IMR-90 (cell line): ENCODE data around the gene HLA-B. TPM values are rescaled to one million over a fixed set of nuclear protein-coding genes. Genes with fewer than 3 reads are reported as not detected.

Experiments
- ATAC-seq: fragments of 200-7000 bp; cut with Tn5 transposase; 2 replicates; pipeline ENCODE4 v1.9.1; 2020; ENCODE audit warnings: low read depth, mild to moderate bottlenecking, moderate library complexity
- BruUV-seq: library from RNA; stranded (reverse); fragments of 400-500 nt; replicated peaks from 2 replicates; lab custom pipeline; 2021; lab: Mats Ljungman, UMichigan
- CTCF ChIA-PET: fragments of 300-600 bp; formaldehyde crosslinking; extraction: SDS; loops from one replicate; lab custom pipeline; 2021; ENCODE audit warnings: antibody characterized with exemption; lab: Yijun Ruan, JAX
- POLR2A ChIA-PET: fragments of 300-600 bp; sonication (Branson Sonifier 250); formaldehyde crosslinking; loops from one replicate; lab custom pipeline; 2022; ENCODE audit warnings: antibody characterized with exemption; ENCODE audit not compliant: unreplicated experiment; lab: Charles Lee
- DNase-seq: peaks from one replicate; pipeline ENCODE4 v3.0.0; 2013
- H2AFZ ChIP-seq: replicated peaks from 2 replicates; pipeline ENCODE3; 2013; ENCODE audit warnings: low read length, mild to moderate bottlenecking; ENCODE audit not compliant: poor library complexity
- H2AK5ac ChIP-seq: 2 replicates; pipeline ENCODE4 v1.6.1; 2013; ENCODE audit warnings: low read depth, low read length, inconsistent platforms
- H2AK9ac ChIP-seq: replicated peaks from 2 replicates; pipeline ENCODE3; 2013; ENCODE audit warnings: mild to moderate bottlenecking, low read depth, low read length, moderate library complexity; ENCODE audit not compliant: poor library complexity
- H2BK120ac ChIP-seq: 2 replicates; pipeline ENCODE4 v1.6.1; 2013; ENCODE audit warnings: low read depth, low read length, inconsistent platforms
- H2BK15ac ChIP-seq: 3 replicates; pipeline ENCODE4 v1.6.1; 2013; ENCODE audit warnings: low read depth, low read length, inconsistent platforms
- H2BK20ac ChIP-seq: 2 replicates; pipeline ENCODE4 v1.6.1; 2013; ENCODE audit warnings: low read depth, mild to moderate bottlenecking, inconsistent platforms, low read length, moderate library complexity
- H2BK5ac ChIP-seq: 2 replicates; pipeline ENCODE4 v1.6.1; 2013; ENCODE audit warnings: mild to moderate bottlenecking, low read depth, low read length, inconsistent platforms; ENCODE audit not compliant: poor library complexity, severe bottlenecking
- H3K14ac ChIP-seq: replicated peaks from 2 replicates; pipeline ENCODE4 v1.6.1; 2013; ENCODE audit warnings: low read depth, low read length, inconsistent platforms
- H3K18ac ChIP-seq: 2 replicates; pipeline ENCODE4 v1.6.1; 2013; ENCODE audit warnings: low read depth, low read length, control low read depth
- H3K23ac ChIP-seq: 2 replicates; pipeline ENCODE4 v1.6.1; 2013; ENCODE audit warnings: low read depth, low read length, inconsistent platforms
- H3K27ac ChIP-seq: 2 replicates; pipeline ENCODE4 v1.5.1; 2013; ENCODE audit warnings: mild to moderate bottlenecking, control low read depth, low read length; ENCODE audit not compliant: insufficient read depth
- H3K27me3 ChIP-seq: 2 replicates; pipeline ENCODE4 v1.6.1; 2013; ENCODE audit warnings: low read length; ENCODE audit not compliant: control insufficient read depth, insufficient read depth
- H3K36me3 ChIP-seq: 2 replicates; pipeline ENCODE4 v1.6.1; 2013; ENCODE audit warnings: low read length, mixed read lengths; ENCODE audit not compliant: control insufficient read depth, insufficient read depth
- H3K4ac ChIP-seq: 2 replicates; pipeline ENCODE4 v1.6.1; 2013; ENCODE audit warnings: low read depth, low read length, inconsistent platforms
- H3K4me1 ChIP-seq: 2 replicates; pipeline ENCODE4 v1.6.1; 2013; ENCODE audit warnings: low read length, mixed read lengths; ENCODE audit not compliant: control insufficient read depth, insufficient read depth
- H3K4me2 ChIP-seq: 2 replicates; pipeline ENCODE4 v1.6.1; 2013; ENCODE audit warnings: low read depth, mild to moderate bottlenecking, control low read depth, low read length, moderate library complexity
- H3K4me3 ChIP-seq: 2 replicates; pipeline ENCODE4 v1.5.1; 2013; ENCODE audit warnings: low read depth, mild to moderate bottlenecking, control low read depth, low read length, moderate library complexity; ENCODE audit not compliant: insufficient read depth
- H3K56ac ChIP-seq: 2 replicates; pipeline ENCODE4 v1.6.1; 2013; ENCODE audit warnings: low read length, inconsistent platforms; ENCODE audit not compliant: insufficient read depth; ENCODE audit errors: extremely low read depth
- H3K79me1 ChIP-seq, 2 experiments: 2 replicates each; pipeline ENCODE4 v1.6.1; 2013; ENCODE audit warnings: low read length in 2 of 2, inconsistent platforms in 1 of 2, low read depth in 1 of 2
- H3K9ac ChIP-seq: 2 replicates; pipeline ENCODE4 v1.6.1; 2013; ENCODE audit warnings: low read depth, low read length, control low read depth
- H3K9me1 ChIP-seq: 2 replicates; pipeline ENCODE4 v1.6.1; 2013; ENCODE audit warnings: low read length, inconsistent platforms; ENCODE audit not compliant: insufficient read depth
- H3K9me3 ChIP-seq: 2 replicates; pipeline ENCODE4 v1.6.1; 2013; ENCODE audit warnings: low read length; ENCODE audit not compliant: control insufficient read depth, insufficient read depth
- H4K20me1 ChIP-seq: 2 replicates; pipeline ENCODE4 v1.6.1; 2013; ENCODE audit warnings: low read length, inconsistent platforms; ENCODE audit not compliant: insufficient read depth
- H4K5ac ChIP-seq: 2 replicates; pipeline ENCODE4 v1.6.1; 2013; ENCODE audit warnings: mild to moderate bottlenecking, low read depth, low read length, control low read depth
- H4K8ac ChIP-seq, 2 experiments: 2 replicates each; pipeline ENCODE4 v1.6.1; 2013; ENCODE audit warnings: low read depth in 2 of 2, low read length in 2 of 2, control low read depth in 1 of 2, inconsistent platforms in 1 of 2
- H4K91ac ChIP-seq: 2 replicates; pipeline ENCODE4 v1.6.1; 2013; ENCODE audit warnings: low read depth, low read length, inconsistent platforms; ENCODE audit not compliant: insufficient read depth
- BHLHE40 ChIP-seq: fragments of 150-350 bp; IDR thresholded peaks from 2 replicates; pipeline ENCODE4 v1.6.1; 2016; ENCODE audit warnings: mild to moderate bottlenecking, low read depth, low read length
- POLR2A ChIP-seq: IDR thresholded peaks from 2 replicates; pipeline ENCODE4 v1.6.1; 2012; ENCODE audit warnings: mild to moderate bottlenecking, low read depth, low read length
- WGBS, 2 experiments: methylation state at CpG; one replicate each; pipeline versions ENCODE4 v1.1.5 to v1.1.7; 2013; ENCODE audit warnings: missing lambda C conversion rate in 2 of 2; ENCODE audit not compliant: insufficient read length in 1 of 2; ENCODE audit errors: extremely low coverage in 2 of 2; 5-methylcytosine and 5-hydroxymethylcytosine counted together
- dilution Hi-C: fragments of 300-500 bp; cut with HindIII; formaldehyde crosslinking; loops from one replicate; pipeline ENCODE4 v1.14.3; 2018; ENCODE audit warnings: low sequenced_read_pairs; ENCODE audit not compliant: unreplicated experiment
- in situ Hi-C: fragments of 300-500 bp; cut with MboI; formaldehyde crosslinking; loops from 3 replicates; pipeline ENCODE4 v1.14.3; 2019; ENCODE audit warnings: low sequenced_read_pairs, inconsistent platforms, mixed read lengths
- intact Hi-C: fragments of 100-400 bp; cut with micrococcal nuclease; formaldehyde crosslinking; loops from 2 replicates; pipeline ENCODE4 v1.10.0; 2022
- polyA plus RNA-seq, 3 experiments: library from polyadenylated mRNA; depleted of rRNA; stranded (reverse); fragments of >200 nt; gene quantifications; 2 replicates each; pipeline ENCODE4 v1.2.3, GENCODE V29; 2012; ENCODE audit warnings: low replicate concordance in 1 of 3
- total RNA-seq: library from RNA; depleted of rRNA; stranded (reverse); fragments of >200 nt; gene quantifications from 2 replicates; pipeline ENCODE4 v1.2.3, GENCODE V29; 2012
- TF ChIP-seq, protein P1 (sequence below): fragments of 150-350 bp; IDR thresholded peaks from 2 replicates; pipeline ENCODE4 v1.6.1; 2016; ENCODE audit warnings: low read depth, mild to moderate bottlenecking, low read length, moderate library complexity, borderline replicate concordance
- TF ChIP-seq, protein P2 (sequence below): conservative IDR thresholded peaks from 2 replicates; pipeline ENCODE4 v1.5.1; 2012; ENCODE audit warnings: mild to moderate bottlenecking, low read depth, low read length, improper control_type of control experiment

Gene HLA-B
- total and polyA plus RNA-seq, 2 of the 4 experiments (the other 2 are of a cell fraction): 44.1 to 309 TPM

DNA sequence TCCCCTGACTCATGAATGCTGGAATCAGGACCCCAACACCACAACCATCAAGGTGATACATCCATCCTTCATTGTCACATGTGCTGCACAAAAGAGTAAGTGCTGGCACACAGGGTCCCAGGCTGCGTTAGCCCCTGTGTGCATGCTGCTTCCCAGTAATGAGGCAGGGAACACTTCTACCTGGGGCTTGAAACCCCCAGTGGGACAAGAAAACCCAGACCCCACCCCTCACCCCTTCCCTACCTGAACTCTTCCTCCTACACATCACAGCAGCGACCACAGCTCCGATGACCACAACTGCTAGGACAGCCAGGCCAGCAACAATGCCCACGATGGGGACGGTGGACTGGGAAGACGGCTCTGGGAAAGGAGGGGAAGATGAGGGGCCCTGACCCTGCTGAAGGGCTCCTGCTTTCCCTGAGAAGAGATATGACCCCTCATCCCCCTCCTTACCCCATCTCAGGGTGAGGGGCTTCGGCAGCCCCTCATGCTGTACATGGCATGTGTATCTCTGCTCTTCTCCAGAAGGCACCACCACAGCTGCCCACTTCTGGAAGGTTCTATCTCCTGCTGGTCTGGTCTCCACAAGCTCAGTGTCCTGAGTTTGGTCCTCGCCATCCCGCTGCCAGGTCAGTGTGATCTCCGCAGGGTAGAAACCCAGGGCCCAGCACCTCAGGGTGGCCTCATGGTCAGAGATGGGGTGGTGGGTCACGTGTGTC lies 2.0 kb downstream of the HLA-B start:
- no peak overlapping the region for H4K91ac ChIP-seq
- no peak overlapping the region for H2AFZ ChIP-seq
- no peak overlapping the region for H3K23ac ChIP-seq
- intact Hi-C loops (no loop called here), in situ Hi-C loops (no loop called here), dilution Hi-C loops (no loop called here)
- no peak overlapping the region for H3K9ac ChIP-seq
- H2BK20ac ChIP-seq: no peak overlapping the region
- no peak overlapping the region for H2BK15ac ChIP-seq
- TF ChIP-seq, protein P1, sequence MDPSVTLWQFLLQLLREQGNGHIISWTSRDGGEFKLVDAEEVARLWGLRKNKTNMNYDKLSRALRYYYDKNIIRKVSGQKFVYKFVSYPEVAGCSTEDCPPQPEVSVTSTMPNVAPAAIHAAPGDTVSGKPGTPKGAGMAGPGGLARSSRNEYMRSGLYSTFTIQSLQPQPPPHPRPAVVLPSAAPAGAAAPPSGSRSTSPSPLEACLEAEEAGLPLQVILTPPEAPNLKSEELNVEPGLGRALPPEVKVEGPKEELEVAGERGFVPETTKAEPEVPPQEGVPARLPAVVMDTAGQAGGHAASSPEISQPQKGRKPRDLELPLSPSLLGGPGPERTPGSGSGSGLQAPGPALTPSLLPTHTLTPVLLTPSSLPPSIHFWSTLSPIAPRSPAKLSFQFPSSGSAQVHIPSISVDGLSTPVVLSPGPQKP: no peak
- TF ChIP-seq POLR2A (no peak), BHLHE40 (no peak)
- TF ChIP-seq, protein P2, sequence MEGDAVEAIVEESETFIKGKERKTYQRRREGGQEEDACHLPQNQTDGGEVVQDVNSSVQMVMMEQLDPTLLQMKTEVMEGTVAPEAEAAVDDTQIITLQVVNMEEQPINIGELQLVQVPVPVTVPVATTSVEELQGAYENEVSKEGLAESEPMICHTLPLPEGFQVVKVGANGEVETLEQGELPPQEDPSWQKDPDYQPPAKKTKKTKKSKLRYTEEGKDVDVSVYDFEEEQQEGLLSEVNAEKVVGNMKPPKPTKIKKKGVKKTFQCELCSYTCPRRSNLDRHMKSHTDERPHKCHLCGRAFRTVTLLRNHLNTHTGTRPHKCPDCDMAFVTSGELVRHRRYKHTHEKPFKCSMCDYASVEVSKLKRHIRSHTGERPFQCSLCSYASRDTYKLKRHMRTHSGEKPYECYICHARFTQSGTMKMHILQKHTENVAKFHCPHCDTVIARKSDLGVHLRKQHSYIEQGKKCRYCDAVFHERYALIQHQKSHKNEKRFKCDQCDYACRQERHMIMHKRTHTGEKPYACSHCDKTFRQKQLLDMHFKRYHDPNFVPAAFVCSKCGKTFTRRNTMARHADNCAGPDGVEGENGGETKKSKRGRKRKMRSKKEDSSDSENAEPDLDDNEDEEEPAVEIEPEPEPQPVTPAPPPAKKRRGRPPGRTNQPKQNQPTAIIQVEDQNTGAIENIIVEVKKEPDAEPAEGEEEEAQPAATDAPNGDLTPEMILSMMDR: no peak
- H3K4me3 ChIP-seq: no peak overlapping the region
- BruUV-seq: no TSS peak
- no peak overlapping the region for H3K4ac ChIP-seq
- no peak overlapping the region for H2BK120ac ChIP-seq
- no peak overlapping the region for H3K27ac ChIP-seq
- no peak overlapping the region for H2BK5ac ChIP-seq
- H3K79me1 ChIP-seq: peaks cover 5 to 17% of the 10 kb centered on the region in 2 experiments; a peak in 3 of 4 replicates
- no peak overlapping the region for H3K56ac ChIP-seq
- no peak overlapping the region for H3K18ac ChIP-seq
- H3K9me3 ChIP-seq: no peaks in the 10 kb centered on the region
- ChIA-PET POLR2A (interaction anchor here (0.6 kb wide), 1 partner anchor 157 kb away, joined by 4 read pairs; no protein-coding TSS in a partner anchor), CTCF (no interaction called here)
- H2AK9ac ChIP-seq: no peak overlapping the region
- WGBS, 2 experiments: 90% methylated on average over 2 of the region's 11 CpGs; no CpG with 5 or more reads in 1 of the 2 experiments
- H3K14ac ChIP-seq: no peak overlapping the region
- peaks cover 23% of the 10 kb centered on the region for H3K27me3 ChIP-seq
- DNase-seq: no peak
- peaks cover 13% of the 10 kb centered on the region for H3K36me3 ChIP-seq
- H3K4me2 ChIP-seq: no peak overlapping the region
- peaks cover 4% of the 10 kb centered on the region; the same call in 1 of the 2 replicates for H3K4me1 ChIP-seq
- peaks cover 7% of the 10 kb centered on the region; the same call in 1 of the 2 replicates for H4K20me1 ChIP-seq
- no peak overlapping the region for H4K5ac ChIP-seq
- peaks cover 11% of the 10 kb centered on the region; the same call in 1 of the 2 replicates for H3K9me1 ChIP-seq
- H2AK5ac ChIP-seq: no peak overlapping the region
- no peak overlapping the region for H4K8ac ChIP-seq
- no peak for ATAC-seq
